ENCODE data around the gene ZNF550.

GRCh38 chr19:57506163-57506562 lies 53.5 kb downstream of the ZNF550 start:
- TF ChIP-seq CTCF (optimal IDR thresholded peaks at IDR 0.05 in 1 of 3, IDR thresholded peaks at IDR 0.05 in 1 of 3, conservative IDR thresholded peaks at IDR 0.05 in 1 of 3; ENCODE audit: extremely low read depth in 1 of 3, insufficient read depth in 2 of 3, low read length in 3 of 3): no peak
- TF ChIP-seq EZH2 (IDR thresholded peaks at IDR 0.05; ENCODE audit: low read length): no peak

Measured in keratinocyte (primary cell).